ENCODE data around the gene FASTKD2.

- TF ChIP-seq, protein P1, sequence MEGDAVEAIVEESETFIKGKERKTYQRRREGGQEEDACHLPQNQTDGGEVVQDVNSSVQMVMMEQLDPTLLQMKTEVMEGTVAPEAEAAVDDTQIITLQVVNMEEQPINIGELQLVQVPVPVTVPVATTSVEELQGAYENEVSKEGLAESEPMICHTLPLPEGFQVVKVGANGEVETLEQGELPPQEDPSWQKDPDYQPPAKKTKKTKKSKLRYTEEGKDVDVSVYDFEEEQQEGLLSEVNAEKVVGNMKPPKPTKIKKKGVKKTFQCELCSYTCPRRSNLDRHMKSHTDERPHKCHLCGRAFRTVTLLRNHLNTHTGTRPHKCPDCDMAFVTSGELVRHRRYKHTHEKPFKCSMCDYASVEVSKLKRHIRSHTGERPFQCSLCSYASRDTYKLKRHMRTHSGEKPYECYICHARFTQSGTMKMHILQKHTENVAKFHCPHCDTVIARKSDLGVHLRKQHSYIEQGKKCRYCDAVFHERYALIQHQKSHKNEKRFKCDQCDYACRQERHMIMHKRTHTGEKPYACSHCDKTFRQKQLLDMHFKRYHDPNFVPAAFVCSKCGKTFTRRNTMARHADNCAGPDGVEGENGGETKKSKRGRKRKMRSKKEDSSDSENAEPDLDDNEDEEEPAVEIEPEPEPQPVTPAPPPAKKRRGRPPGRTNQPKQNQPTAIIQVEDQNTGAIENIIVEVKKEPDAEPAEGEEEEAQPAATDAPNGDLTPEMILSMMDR (conservative IDR thresholded peaks at IDR 0.05; ENCODE audit: low read depth, low read length): no peak
- TF ChIP-seq BHLHE40 (IDR thresholded peaks at IDR 0.05; ENCODE audit: low read depth, low read length) (no peak), CHD1 (IDR thresholded peaks at IDR 0.05; ENCODE audit: low read depth, low read length) (no peak), NFE2L2 (IDR thresholded peaks at IDR 0.05; ENCODE audit: low read depth, low read length) (no peak), POLR2A (IDR thresholded peaks at IDR 0.05; ENCODE audit: low read depth, low read length) (no peak), SMC3 (IDR thresholded peaks at IDR 0.05; ENCODE audit: low read depth, low read length) (no peak), RCOR1 (IDR thresholded peaks at IDR 0.05; ENCODE audit: insufficient replicate concordance, low read length) (no peak), RAD21 (IDR thresholded peaks at IDR 0.05; ENCODE audit: low read length) (no peak), FOS (IDR thresholded peaks at IDR 0.05; ENCODE audit: low read depth, low read length) (no peak), MAZ (IDR thresholded peaks at IDR 0.05; ENCODE audit: borderline replicate concordance, low read depth, low read length) (no peak), CEBPB (IDR thresholded peaks at IDR 0.05; ENCODE audit: low read depth, low read length) (no peak)
- TF ChIP-seq, protein P2, sequence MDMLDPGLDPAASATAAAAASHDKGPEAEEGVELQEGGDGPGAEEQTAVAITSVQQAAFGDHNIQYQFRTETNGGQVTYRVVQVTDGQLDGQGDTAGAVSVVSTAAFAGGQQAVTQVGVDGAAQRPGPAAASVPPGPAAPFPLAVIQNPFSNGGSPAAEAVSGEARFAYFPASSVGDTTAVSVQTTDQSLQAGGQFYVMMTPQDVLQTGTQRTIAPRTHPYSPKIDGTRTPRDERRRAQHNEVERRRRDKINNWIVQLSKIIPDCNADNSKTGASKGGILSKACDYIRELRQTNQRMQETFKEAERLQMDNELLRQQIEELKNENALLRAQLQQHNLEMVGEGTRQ (IDR thresholded peaks at IDR 0.05; ENCODE audit: low read depth, low read length): no peak
These were observed 32.6 kb downstream of the FASTKD2 start for GRCh38 chr2:206798000-206798399.
